Measurements from ENCODE around the gene ATP5F1A.
A peak's percentile ranks its signal among the peaks of the same experiment; 100 is the strongest.

ATP5F1A gene

GRCh38 chr18:46113751-46114150 lies 15.7 kb upstream of the ATP5F1A start:
- DNase-seq (ENCODE audit: low read depth): no peak
- TF ChIP-seq CTCF (IDR thresholded peaks at IDR 0.05; ENCODE audit: low read length, missing control alignments): no peak
- H3K4me3 ChIP-seq (replicated peaks; ENCODE audit: low read depth, low read length): no peak overlapping the region

DNA sequence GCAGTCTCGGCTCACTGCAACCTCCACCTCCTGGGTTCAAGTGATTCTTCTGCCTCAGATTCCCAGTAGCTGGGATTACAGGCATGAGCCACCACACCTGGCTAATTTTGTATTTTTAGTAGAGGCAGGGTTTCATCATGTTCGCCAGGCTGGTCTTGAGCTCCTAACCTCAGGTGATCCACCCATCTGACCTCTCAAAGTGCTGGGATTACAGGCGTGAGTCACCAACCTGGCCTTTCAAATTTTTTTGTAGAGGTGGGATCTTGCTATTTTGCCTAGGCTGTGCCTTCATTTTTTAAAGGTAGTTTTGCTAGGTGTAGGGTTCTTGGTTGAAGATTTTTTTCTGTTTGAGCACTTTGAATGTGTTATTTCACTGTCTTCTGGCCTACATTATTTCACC lies 12.3 kb upstream of the ATP5F1A start:
- no peak for TF ChIP-seq CTCF (IDR thresholded peaks at IDR 0.05; ENCODE audit: low read length, missing control alignments)
- no peak overlapping the region for H3K4me3 ChIP-seq (replicated peaks; ENCODE audit: low read depth, low read length)
- no peak for DNase-seq (ENCODE audit: low read depth)

GRCh38 chr18:46109386-46109785 lies 11.3 kb upstream of the ATP5F1A start:
- DNase-seq (ENCODE audit: low read depth): no peak
- TF ChIP-seq CTCF (IDR thresholded peaks at IDR 0.05; ENCODE audit: low read length, missing control alignments): no peak
- no peak overlapping the region for H3K4me3 ChIP-seq (replicated peaks; ENCODE audit: low read depth, low read length)

- TF ChIP-seq CTCF (IDR thresholded peaks at IDR 0.05; ENCODE audit: low read length, missing control alignments): no peak
- peak; percentile 79 for DNase-seq (ENCODE audit: low read depth)
- peak within 1 kb of the TSS; percentile 96 for H3K4me3 ChIP-seq (replicated peaks; ENCODE audit: low read depth, low read length)
These were observed 6.2 kb upstream of the ATP5F1A start, which contains the start of gene HAUS1 for GRCh38 chr18:46104128-46104911. HAUS1 (plus strand) TSS chr18:46104385; CDS start chr18:46104412, 27 bp downstream.

GRCh38 chr18:46099463-46099862 lies 1.4 kb upstream of the ATP5F1A start:
- TF ChIP-seq CTCF (IDR thresholded peaks at IDR 0.05; ENCODE audit: low read length, missing control alignments): no peak
- no peak overlapping the region for H3K4me3 ChIP-seq (replicated peaks; ENCODE audit: low read depth, low read length)
- DNase-seq (ENCODE audit: low read depth): no peak

- peak overlapping the region; percentile 82 for H3K4me3 ChIP-seq (replicated peaks; ENCODE audit: low read depth, low read length)
- no peak for DNase-seq (ENCODE audit: low read depth)
- no peak for TF ChIP-seq CTCF (IDR thresholded peaks at IDR 0.05; ENCODE audit: low read length, missing control alignments)
These were observed 479 bp upstream of the ATP5F1A start for GRCh38 chr18:46098616-46098933.

DNA sequence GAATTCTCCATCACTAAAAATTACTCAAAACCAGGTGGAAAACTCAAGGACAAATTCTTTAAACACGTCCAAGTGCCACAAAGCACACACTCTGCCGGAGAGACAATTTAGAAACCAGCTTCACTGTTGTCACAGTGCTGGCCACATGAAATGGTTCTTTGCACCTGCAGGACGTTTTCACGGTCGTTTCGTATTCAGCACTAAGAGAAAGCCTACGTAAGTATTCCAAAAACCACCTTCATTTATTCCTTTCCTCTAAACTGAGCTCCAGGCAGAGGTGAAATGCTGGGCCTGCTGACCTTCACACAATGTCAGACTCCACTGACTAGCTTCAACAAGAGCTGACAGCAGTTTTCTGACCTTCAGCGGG lies 680 bp downstream of the ATP5F1A start:
- peak overlapping the region; percentile 82 for H3K4me3 ChIP-seq (replicated peaks; ENCODE audit: low read depth, low read length)
- TF ChIP-seq CTCF (IDR thresholded peaks at IDR 0.05; ENCODE audit: low read length, missing control alignments): no peak
- no peak for DNase-seq (ENCODE audit: low read depth)
